HCT116 (cell line): Measurements from ENCODE around the gene MCEE.

ENCODE experiments used
- CEBPB ChIP-seq: IDR thresholded peaks from 2 replicates; pipeline ENCODE4 v1.6.1; 2012; ENCODE audit warnings: low read depth
- CTCF ChIP-seq, 3 experiments: fragments of 200-600 bp in 1 of 3; sonication (generic) in 1 of 3; IDR thresholded peaks in 2 of 3; conservative IDR thresholded peaks in 1 of 3; 2 replicates each; pipeline ENCODE4 v1.5.1; 2012 to 2017; ENCODE audit warnings: low read depth in 2 of 3, low read length in 2 of 3, antibody characterized with exemption in 1 of 3, borderline replicate concordance in 1 of 3, control low read depth in 1 of 3, mild to moderate bottlenecking in 1 of 3, mixed read lengths in 1 of 3, mixed run types in 1 of 3, moderate library complexity in 1 of 3; ENCODE audit not compliant: insufficient read depth in 1 of 3
- POLR2A ChIP-seq: IDR thresholded peaks from 2 replicates; pipeline ENCODE4 v1.7.0; 2011; ENCODE audit warnings: borderline replicate concordance; ENCODE audit not compliant: insufficient read depth, insufficient read length; ENCODE audit errors: extremely low read depth
- YY1 ChIP-seq: IDR thresholded peaks from 2 replicates; pipeline ENCODE4 v1.6.1; 2011; ENCODE audit warnings: low read length, low read depth, moderate library complexity, mild to moderate bottlenecking; ENCODE audit not compliant: insufficient replicate concordance; ENCODE audit errors: extremely low read depth
- ZBTB33 ChIP-seq: IDR thresholded peaks from 2 replicates; pipeline ENCODE4 v1.6.1; 2011; ENCODE audit warnings: mild to moderate bottlenecking, low read length, moderate library complexity; ENCODE audit not compliant: insufficient replicate concordance; ENCODE audit errors: extremely low read depth

- TF ChIP-seq CTCF (IDR thresholded peaks at IDR 0.05 in 2 of 3, conservative IDR thresholded peaks at IDR 0.05 in 1 of 3; ENCODE audit: borderline replicate concordance in 1 of 3, insufficient read depth in 1 of 3, low read depth in 2 of 3, low read length in 2 of 3) (no peak), YY1 (no peak), POLR2A (no peak), ZBTB33 (no peak), CEBPB (no peak)
Measured at GRCh38 chr2:71143782-71144181, 13.8 kb upstream of the MCEE start.
